Panc1 (cell line): ENCODE results near the gene DIAPH1. TPM values are rescaled to one million over a fixed set of nuclear protein-coding genes. Genes with fewer than 3 reads are reported as not detected.

Source experiments
- ATAC-seq: fragments of 200-7000 bp; cut with Tn5 transposase; 2 replicates; pipeline ENCODE4 v1.9.1; 2020; ENCODE audit warnings: mild to moderate bottlenecking, moderate library complexity
- BruUV-seq: library from RNA; stranded (reverse); fragments of 400-500 nt; replicated peaks from 2 replicates; lab custom pipeline; 2021; lab: Mats Ljungman, UMichigan
- CTCF ChIA-PET: fragments of 300-600 bp; sonication (Branson Sonifier 250); formaldehyde crosslinking; loops from one replicate; lab custom pipeline; 2022; ENCODE audit warnings: antibody characterized with exemption; lab: Charles Lee
- POLR2A ChIA-PET: fragments of 300-600 bp; sonication (Branson Sonifier 250); formaldehyde crosslinking; loops from one replicate; lab custom pipeline; 2022; ENCODE audit warnings: antibody characterized with exemption; lab: Charles Lee
- DNase-seq: peaks from one replicate; pipeline ENCODE4 v3.0.0-alpha.2; 2010; ENCODE audit warnings: low read depth, low spot score
- H3K27ac ChIP-seq: 2 replicates; pipeline ENCODE4 v1.5.1; 2011; ENCODE audit warnings: mild to moderate bottlenecking, low read length, inconsistent platforms
- H3K27me3 ChIP-seq: fragments of 200-500 bp; sonication (Bioruptor generic); 2 replicates; pipeline ENCODE4 v1.6.0; 2014; ENCODE audit warnings: low read length, inconsistent platforms; ENCODE audit not compliant: control insufficient read depth, insufficient read depth
- H3K36me3 ChIP-seq: fragments of 200-500 bp; sonication (Bioruptor generic); 2 replicates; pipeline ENCODE4 v1.5.1; 2014; ENCODE audit warnings: inconsistent platforms, mild to moderate bottlenecking, low read length, moderate library complexity; ENCODE audit not compliant: control insufficient read depth, insufficient read depth
- H3K4me1 ChIP-seq: 2 replicates; pipeline ENCODE4 v1.5.1; 2011; ENCODE audit warnings: inconsistent platforms, mild to moderate bottlenecking, low read length, moderate library complexity; ENCODE audit not compliant: control insufficient read depth, insufficient read depth
- H3K4me3 ChIP-seq, 2 experiments: 2 replicates each; pipeline ENCODE4 v1.5.1; 2011 to 2012; ENCODE audit warnings: low read depth in 2 of 2, low read length in 2 of 2, mild to moderate bottlenecking in 2 of 2, inconsistent platforms in 1 of 2, moderate library complexity in 1 of 2
- H3K9me3 ChIP-seq: fragments of 200-500 bp; sonication (Bioruptor generic); 2 replicates; pipeline ENCODE4 v1.5.1; 2014; ENCODE audit warnings: low read depth, mild to moderate bottlenecking, inconsistent platforms, low read length, moderate library complexity; ENCODE audit not compliant: control insufficient read depth, insufficient read depth
- POLR2AphosphoS5 ChIP-seq: IDR thresholded peaks from 2 replicates; pipeline ENCODE4 v1.6.1; 2012; ENCODE audit warnings: mild to moderate bottlenecking, low read depth, low read length, moderate library complexity
- REST ChIP-seq, 2 experiments: IDR thresholded peaks; 2 replicates each; pipeline ENCODE4 v1.6.1; 2011 to 2012; ENCODE audit warnings: low read depth in 2 of 2, control low read depth in 1 of 2, low read length in 1 of 2, mild to moderate bottlenecking in 1 of 2, moderate library complexity in 1 of 2; ENCODE audit not compliant: insufficient read depth in 1 of 2
- SIN3A ChIP-seq: IDR thresholded peaks from 2 replicates; pipeline ENCODE4 v1.6.1; 2012; ENCODE audit warnings: low read depth, mild to moderate bottlenecking, low read length, moderate library complexity, borderline replicate concordance; ENCODE audit not compliant: insufficient read depth
- TCF7L2 ChIP-seq: IDR thresholded peaks from 2 replicates; pipeline ENCODE4 v1.6.1; 2011; ENCODE audit warnings: mild to moderate bottlenecking, low read depth, low read length, inconsistent platforms
- in situ Hi-C: cut with HindIII; loops from 2 replicates; pipeline ENCODE4 v1.10.0; 2016; ENCODE audit warnings: low sequenced_read_pairs, low pct_unique_long_range_greater_than_20kb
- intact Hi-C: fragments of 100-400 bp; cut with micrococcal nuclease; formaldehyde crosslinking; loops from one replicate; pipeline ENCODE4 v1.10.0; 2022; ENCODE audit not compliant: unreplicated experiment
- total RNA-seq: library from RNA; stranded (reverse); gene quantifications from one replicate; pipeline ENCODE4 v1.2.1, GENCODE V29; 2021; ENCODE audit not compliant: unreplicated experiment
- TF ChIP-seq, protein P1 (sequence below): fragments of 450-650 bp; IDR thresholded peaks from 2 replicates; pipeline ENCODE4 v1.5.1; 2017; ENCODE audit warnings: mild to moderate bottlenecking

DIAPH1 gene
- total RNA-seq, 1 experiment from 2014 or later: 155 TPM

GRCh38 chr5:141519605-141520565, 98.9 kb downstream of the DIAPH1 start:
- intact Hi-C loops (loop anchor here (10.0 kb wide), 1 partner anchor 165 kb away; the partner anchor contains the start of genes PCDHGA4, PCDHGB1 and PCDHGB2), in situ Hi-C loops (no loop called here)
- no peak for DNase-seq
- no TSS peak for BruUV-seq
- H3K27me3 ChIP-seq: no peaks in the 10 kb centered on the region
- no peak overlapping the region for H3K4me3 ChIP-seq
- H3K27ac ChIP-seq: peak overlapping the region; percentile 86
- ATAC-seq: no peak
- H3K4me1 ChIP-seq: peaks cover 43% of the 10 kb centered on the region
- ChIA-PET POLR2A (no interaction called here), CTCF (no interaction called here)
- TF ChIP-seq, protein P1, sequence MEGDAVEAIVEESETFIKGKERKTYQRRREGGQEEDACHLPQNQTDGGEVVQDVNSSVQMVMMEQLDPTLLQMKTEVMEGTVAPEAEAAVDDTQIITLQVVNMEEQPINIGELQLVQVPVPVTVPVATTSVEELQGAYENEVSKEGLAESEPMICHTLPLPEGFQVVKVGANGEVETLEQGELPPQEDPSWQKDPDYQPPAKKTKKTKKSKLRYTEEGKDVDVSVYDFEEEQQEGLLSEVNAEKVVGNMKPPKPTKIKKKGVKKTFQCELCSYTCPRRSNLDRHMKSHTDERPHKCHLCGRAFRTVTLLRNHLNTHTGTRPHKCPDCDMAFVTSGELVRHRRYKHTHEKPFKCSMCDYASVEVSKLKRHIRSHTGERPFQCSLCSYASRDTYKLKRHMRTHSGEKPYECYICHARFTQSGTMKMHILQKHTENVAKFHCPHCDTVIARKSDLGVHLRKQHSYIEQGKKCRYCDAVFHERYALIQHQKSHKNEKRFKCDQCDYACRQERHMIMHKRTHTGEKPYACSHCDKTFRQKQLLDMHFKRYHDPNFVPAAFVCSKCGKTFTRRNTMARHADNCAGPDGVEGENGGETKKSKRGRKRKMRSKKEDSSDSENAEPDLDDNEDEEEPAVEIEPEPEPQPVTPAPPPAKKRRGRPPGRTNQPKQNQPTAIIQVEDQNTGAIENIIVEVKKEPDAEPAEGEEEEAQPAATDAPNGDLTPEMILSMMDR: no peak
- no peak for TF ChIP-seq REST (IDR thresholded peaks at IDR 0.05; ENCODE audit: insufficient read depth in 1 of 2, low read depth in 2 of 2, low read length in 1 of 2)
- H3K9me3 ChIP-seq: no peaks in the 10 kb centered on the region; the same call in 1 of the 2 replicates
- peaks cover 5% of the 10 kb centered on the region for H3K36me3 ChIP-seq

GRCh38 chr5:141518618-141519015, 100.2 kb downstream of the DIAPH1 start:
- ATAC-seq (no peak), DNase-seq (no peak)
- H3K9me3 ChIP-seq: no peaks in the 10 kb centered on the region; the same call in 1 of the 2 replicates
- POLR2A ChIA-PET: no interaction called here
- H3K4me3 ChIP-seq: no peak overlapping the region
- H3K36me3 ChIP-seq: peaks cover 5% of the 10 kb centered on the region
- 0 out of 2 replicates have a peak overlapping the region, but pooled peaks have one; percentile 27 for H3K27ac ChIP-seq
- no TSS peak for BruUV-seq
- H3K4me1 ChIP-seq: peaks cover 50% of the 10 kb centered on the region
- TF ChIP-seq, protein P1: no peak
- TF ChIP-seq SIN3A (no peak), POLR2AphosphoS5 (no peak), TCF7L2 (no peak), REST (IDR thresholded peaks at IDR 0.05; ENCODE audit: insufficient read depth in 1 of 2, low read depth in 2 of 2, low read length in 1 of 2) (no peak)
- no peaks in the 10 kb centered on the region for H3K27me3 ChIP-seq
- CTCF ChIA-PET: no interaction called here
- in situ Hi-C loops (no loop called here), intact Hi-C loops (no loop called here)
